HepG2 (cell line): Measurements from ENCODE around the gene ERLIN1. TPM values are rescaled to one million over a fixed set of nuclear protein-coding genes. Genes with fewer than 3 reads are reported as not detected.

Source experiments
- BRD4 ChIP-seq: sonication (generic); formaldehyde crosslinking; IDR thresholded peaks from 2 replicates; pipeline ENCODE4 v1.4.0; 2020; ENCODE audit warnings: missing genetic modification reagents
- GZF1 ChIP-seq: sonication (generic); formaldehyde crosslinking; IDR thresholded peaks from 2 replicates; pipeline ENCODE4 v1.5.1; 2020; ENCODE audit warnings: mild to moderate bottlenecking, missing genetic modification reagents
- JUND ChIP-seq: sonication (generic); formaldehyde crosslinking; IDR thresholded peaks from 2 replicates; pipeline ENCODE4 v1.8.0; 2022; ENCODE audit warnings: mild to moderate bottlenecking, missing genetic modification reagents
- KLF11 ChIP-seq: IDR thresholded peaks from 2 replicates; pipeline ENCODE4 v1.6.1; 2016; ENCODE audit warnings: missing compliant biosample characterization
- PHF21A ChIP-seq: sonication (generic); formaldehyde crosslinking; IDR thresholded peaks from 2 replicates; pipeline ENCODE4 v1.5.0; 2020; ENCODE audit warnings: mild to moderate bottlenecking, missing genetic modification reagents
- RXRB ChIP-seq: IDR thresholded peaks from 2 replicates; pipeline ENCODE4 v1.6.1; 2016; ENCODE audit warnings: borderline replicate concordance, missing genetic modification reagents, missing compliant biosample characterization
- TOE1 ChIP-seq: sonication (generic); formaldehyde crosslinking; IDR thresholded peaks from 2 replicates; pipeline ENCODE4 v1.4.0; 2020; ENCODE audit warnings: mild to moderate bottlenecking, missing genetic modification reagents
- ZBTB8A ChIP-seq: sonication (generic); formaldehyde crosslinking; IDR thresholded peaks from 2 replicates; pipeline ENCODE4 v1.4.0; 2020; ENCODE audit warnings: mild to moderate bottlenecking, low read depth, missing genetic modification reagents, borderline replicate concordance
- ZNF124 ChIP-seq: sonication (generic); formaldehyde crosslinking; IDR thresholded peaks from 2 replicates; pipeline ENCODE4 v1.4.0; 2020; ENCODE audit warnings: missing genetic modification reagents
- ZNF317 ChIP-seq: sonication (generic); formaldehyde crosslinking; IDR thresholded peaks from 2 replicates; pipeline ENCODE4 v1.5.0; 2020; ENCODE audit warnings: mild to moderate bottlenecking, missing genetic modification reagents
- ZNF33B ChIP-seq: sonication (generic); formaldehyde crosslinking; IDR thresholded peaks from 2 replicates; pipeline ENCODE4 v1.5.1; 2020; ENCODE audit warnings: mild to moderate bottlenecking, missing genetic modification reagents
- ZNF430 ChIP-seq: sonication (generic); formaldehyde crosslinking; IDR thresholded peaks from 2 replicates; pipeline ENCODE4 v1.9.0; 2021; ENCODE audit warnings: mild to moderate bottlenecking, missing genetic modification reagents
- ZNF451 ChIP-seq: sonication (generic); formaldehyde crosslinking; IDR thresholded peaks from 2 replicates; pipeline ENCODE4 v1.5.0; 2020; ENCODE audit warnings: mild to moderate bottlenecking, missing genetic modification reagents
- ZNF816 ChIP-seq: sonication (generic); formaldehyde crosslinking; IDR thresholded peaks from 2 replicates; pipeline ENCODE4 v1.8.0; 2022; ENCODE audit warnings: missing genetic modification reagents, mild to moderate bottlenecking, borderline replicate concordance
- polyA plus RNA-seq, 8 experiments: library from polyadenylated mRNA; depleted of rRNA in 3 of 8; stranded (reverse) in 7 of 8; unstranded in 1 of 8; fragments of >200 nt; fragmentation: Illumina TruSeq in 4 of 8; extraction: Trizol in 4 of 8; gene quantifications; 2 replicates each; pipeline versions ENCODE4 v1.2.1 to v1.2.3, GENCODE V29; 2011 to 2016; ENCODE audit warnings: low read depth in 4 of 8, missing spikeins in 1 of 8, mixed read lengths in 1 of 8; ENCODE audit not compliant: insufficient read depth in 1 of 8
- total RNA-seq, 5 experiments: library from RNA; depleted of rRNA; stranded (reverse); fragments of >200 nt; fragmentation: Illumina TruSeq; extraction: Trizol; gene quantifications; 2 replicates each; pipeline ENCODE4 v1.2.3, GENCODE V29; 2016; ENCODE audit warnings: low read depth in 1 of 5
- TF ChIP-seq, protein P1 (sequence below): sonication (generic); formaldehyde crosslinking; IDR thresholded peaks from 2 replicates; pipeline ENCODE4 v1.8.1; 2022; ENCODE audit warnings: low read depth, mild to moderate bottlenecking, missing genetic modification reagents
- TF ChIP-seq, protein P2 (sequence below): sonication (generic); formaldehyde crosslinking; IDR thresholded peaks from 2 replicates; pipeline ENCODE4 v1.5.1; 2020; ENCODE audit warnings: mild to moderate bottlenecking, missing genetic modification reagents, moderate library complexity
- TF ChIP-seq, protein P3 (sequence below): sonication (generic); formaldehyde crosslinking; IDR thresholded peaks from 2 replicates; pipeline ENCODE4 v1.5.0; 2020; ENCODE audit warnings: missing genetic modification reagents
- TF ChIP-seq, protein P4 (sequence below): sonication (generic); formaldehyde crosslinking; IDR thresholded peaks from 2 replicates; pipeline ENCODE4 v1.4.0; 2020; ENCODE audit warnings: low read depth, mild to moderate bottlenecking, missing genetic modification reagents

The ERLIN1 gene
- total and polyA plus RNA-seq, 2 of the 13 experiments (the other 11 are each of a cell fraction or from before 2014, with no cell fraction given) = 56.8 to 69.3 TPM

DNA sequence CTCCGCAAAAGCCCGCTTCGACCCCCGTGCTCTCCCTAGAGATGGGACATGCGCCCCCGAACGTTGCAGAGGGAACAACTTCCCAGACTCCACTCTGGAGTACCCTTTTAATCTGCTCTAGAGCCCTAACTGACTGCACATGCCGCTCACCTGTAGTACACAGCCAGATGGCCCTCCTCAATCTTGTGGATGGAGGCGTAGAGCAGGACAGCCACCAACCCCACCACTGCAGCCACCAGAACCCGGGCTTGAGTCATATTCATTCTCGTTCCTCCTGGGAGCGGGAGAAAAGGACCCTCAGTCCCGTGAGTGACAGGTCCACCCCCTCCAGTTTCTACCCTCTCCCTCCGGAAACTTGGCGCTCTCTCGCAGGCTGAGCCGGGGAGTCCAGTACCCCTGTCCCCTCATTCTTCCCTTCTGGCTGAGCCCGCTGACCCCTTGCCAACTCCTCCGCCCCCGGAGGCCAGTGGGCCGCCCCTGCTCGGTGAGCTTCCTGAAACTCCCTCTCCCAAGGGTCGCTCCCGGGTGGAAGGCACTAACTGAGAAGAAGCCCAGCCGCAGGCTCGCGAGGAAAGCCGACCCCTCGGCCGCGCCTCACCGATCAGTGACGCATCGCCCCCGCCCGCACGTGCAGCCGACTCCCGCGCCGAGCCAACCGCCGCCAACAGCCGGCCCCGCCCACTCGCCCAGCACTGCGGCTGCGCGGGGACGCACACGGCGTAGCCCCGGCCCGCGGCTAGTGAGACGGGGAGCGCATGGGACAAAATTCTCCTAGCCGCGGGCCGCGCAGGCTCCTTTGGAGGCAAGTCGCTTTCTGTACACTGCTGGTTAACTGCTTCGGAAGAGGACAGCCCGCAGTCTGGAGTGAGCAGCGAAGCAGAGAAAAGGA is at the start of gene ERLIN1 (continued):
- TF ChIP-seq, protein P1, sequence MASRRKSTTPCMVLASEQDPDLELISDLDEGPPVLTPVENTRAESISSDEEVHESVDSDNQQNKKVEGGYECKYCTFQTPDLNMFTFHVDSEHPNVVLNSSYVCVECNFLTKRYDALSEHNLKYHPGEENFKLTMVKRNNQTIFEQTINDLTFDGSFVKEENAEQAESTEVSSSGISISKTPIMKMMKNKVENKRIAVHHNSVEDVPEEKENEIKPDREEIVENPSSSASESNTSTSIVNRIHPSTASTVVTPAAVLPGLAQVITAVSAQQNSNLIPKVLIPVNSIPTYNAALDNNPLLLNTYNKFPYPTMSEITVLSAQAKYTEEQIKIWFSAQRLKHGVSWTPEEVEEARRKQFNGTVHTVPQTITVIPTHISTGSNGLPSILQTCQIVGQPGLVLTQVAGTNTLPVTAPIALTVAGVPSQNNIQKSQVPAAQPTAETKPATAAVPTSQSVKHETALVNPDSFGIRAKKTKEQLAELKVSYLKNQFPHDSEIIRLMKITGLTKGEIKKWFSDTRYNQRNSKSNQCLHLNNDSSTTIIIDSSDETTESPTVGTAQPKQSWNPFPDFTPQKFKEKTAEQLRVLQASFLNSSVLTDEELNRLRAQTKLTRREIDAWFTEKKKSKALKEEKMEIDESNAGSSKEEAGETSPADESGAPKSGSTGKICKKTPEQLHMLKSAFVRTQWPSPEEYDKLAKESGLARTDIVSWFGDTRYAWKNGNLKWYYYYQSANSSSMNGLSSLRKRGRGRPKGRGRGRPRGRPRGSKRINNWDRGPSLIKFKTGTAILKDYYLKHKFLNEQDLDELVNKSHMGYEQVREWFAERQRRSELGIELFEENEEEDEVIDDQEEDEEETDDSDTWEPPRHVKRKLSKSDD (CRISPR knock-in tag) = no peak; the same call in 1 of the 2 replicates
- TF ChIP-seq TOE1 (CRISPR knock-in tag) (no peak), KLF11 (CRISPR knock-in tag) (no peak), ZNF33B (no peak; the same call in 1 of the 2 replicates), ZBTB8A (CRISPR knock-in tag) (no peak), ZNF430 (CRISPR knock-in tag) (peak; percentile 30; the same call in 1 of the 2 replicates), ZNF451 (CRISPR knock-in tag) (peak; percentile 97), GZF1 (CRISPR knock-in tag) (no peak), JUND (CRISPR knock-in tag) (peak; percentile 64), PHF21A (CRISPR knock-in tag) (peak; percentile 86; the same call in 1 of the 2 replicates), RXRB (peak; percentile 37; the same call in 1 of the 2 replicates), ZNF317 (CRISPR knock-in tag) (no peak; the same call in 1 of the 2 replicates), ZNF124 (CRISPR knock-in tag) (no peak; the same call in 1 of the 2 replicates), BRD4 (CRISPR knock-in tag) (peak; percentile 65; the same call in 1 of the 2 replicates), ZNF816 (CRISPR knock-in tag) (peak; percentile 96; the same call in 1 of the 2 replicates)
- TF ChIP-seq, protein P2, sequence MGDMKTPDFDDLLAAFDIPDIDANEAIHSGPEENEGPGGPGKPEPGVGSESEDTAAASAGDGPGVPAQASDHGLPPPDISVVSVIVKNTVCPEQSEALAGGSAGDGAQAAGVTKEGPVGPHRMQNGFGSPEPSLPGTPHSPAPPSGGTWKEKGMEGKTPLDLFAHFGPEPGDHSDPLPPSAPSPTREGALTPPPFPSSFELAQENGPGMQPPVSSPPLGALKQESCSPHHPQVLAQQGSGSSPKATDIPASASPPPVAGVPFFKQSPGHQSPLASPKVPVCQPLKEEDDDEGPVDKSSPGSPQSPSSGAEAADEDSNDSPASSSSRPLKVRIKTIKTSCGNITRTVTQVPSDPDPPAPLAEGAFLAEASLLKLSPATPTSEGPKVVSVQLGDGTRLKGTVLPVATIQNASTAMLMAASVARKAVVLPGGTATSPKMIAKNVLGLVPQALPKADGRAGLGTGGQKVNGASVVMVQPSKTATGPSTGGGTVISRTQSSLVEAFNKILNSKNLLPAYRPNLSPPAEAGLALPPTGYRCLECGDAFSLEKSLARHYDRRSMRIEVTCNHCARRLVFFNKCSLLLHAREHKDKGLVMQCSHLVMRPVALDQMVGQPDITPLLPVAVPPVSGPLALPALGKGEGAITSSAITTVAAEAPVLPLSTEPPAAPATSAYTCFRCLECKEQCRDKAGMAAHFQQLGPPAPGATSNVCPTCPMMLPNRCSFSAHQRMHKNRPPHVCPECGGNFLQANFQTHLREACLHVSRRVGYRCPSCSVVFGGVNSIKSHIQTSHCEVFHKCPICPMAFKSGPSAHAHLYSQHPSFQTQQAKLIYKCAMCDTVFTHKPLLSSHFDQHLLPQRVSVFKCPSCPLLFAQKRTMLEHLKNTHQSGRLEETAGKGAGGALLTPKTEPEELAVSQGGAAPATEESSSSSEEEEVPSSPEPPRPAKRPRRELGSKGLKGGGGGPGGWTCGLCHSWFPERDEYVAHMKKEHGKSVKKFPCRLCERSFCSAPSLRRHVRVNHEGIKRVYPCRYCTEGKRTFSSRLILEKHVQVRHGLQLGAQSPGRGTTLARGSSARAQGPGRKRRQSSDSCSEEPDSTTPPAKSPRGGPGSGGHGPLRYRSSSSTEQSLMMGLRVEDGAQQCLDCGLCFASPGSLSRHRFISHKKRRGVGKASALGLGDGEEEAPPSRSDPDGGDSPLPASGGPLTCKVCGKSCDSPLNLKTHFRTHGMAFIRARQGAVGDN = peak; percentile 99
- TF ChIP-seq, protein P3, sequence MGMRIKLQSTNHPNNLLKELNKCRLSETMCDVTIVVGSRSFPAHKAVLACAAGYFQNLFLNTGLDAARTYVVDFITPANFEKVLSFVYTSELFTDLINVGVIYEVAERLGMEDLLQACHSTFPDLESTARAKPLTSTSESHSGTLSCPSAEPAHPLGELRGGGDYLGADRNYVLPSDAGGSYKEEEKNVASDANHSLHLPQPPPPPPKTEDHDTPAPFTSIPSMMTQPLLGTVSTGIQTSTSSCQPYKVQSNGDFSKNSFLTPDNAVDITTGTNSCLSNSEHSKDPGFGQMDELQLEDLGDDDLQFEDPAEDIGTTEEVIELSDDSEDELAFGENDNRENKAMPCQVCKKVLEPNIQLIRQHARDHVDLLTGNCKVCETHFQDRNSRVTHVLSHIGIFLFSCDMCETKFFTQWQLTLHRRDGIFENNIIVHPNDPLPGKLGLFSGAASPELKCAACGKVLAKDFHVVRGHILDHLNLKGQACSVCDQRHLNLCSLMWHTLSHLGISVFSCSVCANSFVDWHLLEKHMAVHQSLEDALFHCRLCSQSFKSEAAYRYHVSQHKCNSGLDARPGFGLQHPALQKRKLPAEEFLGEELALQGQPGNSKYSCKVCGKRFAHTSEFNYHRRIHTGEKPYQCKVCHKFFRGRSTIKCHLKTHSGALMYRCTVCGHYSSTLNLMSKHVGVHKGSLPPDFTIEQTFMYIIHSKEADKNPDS (CRISPR knock-in tag) = 0 out of 2 replicates have a peak, but pooled peaks have one; percentile 42
- TF ChIP-seq, protein P4, sequence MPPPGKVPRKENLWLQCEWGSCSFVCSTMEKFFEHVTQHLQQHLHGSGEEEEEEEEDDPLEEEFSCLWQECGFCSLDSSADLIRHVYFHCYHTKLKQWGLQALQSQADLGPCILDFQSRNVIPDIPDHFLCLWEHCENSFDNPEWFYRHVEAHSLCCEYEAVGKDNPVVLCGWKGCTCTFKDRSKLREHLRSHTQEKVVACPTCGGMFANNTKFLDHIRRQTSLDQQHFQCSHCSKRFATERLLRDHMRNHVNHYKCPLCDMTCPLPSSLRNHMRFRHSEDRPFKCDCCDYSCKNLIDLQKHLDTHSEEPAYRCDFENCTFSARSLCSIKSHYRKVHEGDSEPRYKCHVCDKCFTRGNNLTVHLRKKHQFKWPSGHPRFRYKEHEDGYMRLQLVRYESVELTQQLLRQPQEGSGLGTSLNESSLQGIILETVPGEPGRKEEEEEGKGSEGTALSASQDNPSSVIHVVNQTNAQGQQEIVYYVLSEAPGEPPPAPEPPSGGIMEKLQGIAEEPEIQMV (CRISPR knock-in tag) = peak; percentile 66; the same call in 1 of the 2 replicates
